KOPT-K1 (cell line): ENCODE measurements around the gene ROBO2.

ENCODE experiments used
- H3K27ac ChIP-seq: fragments of 200-600 bp; sonication (generic); 2 replicates; pipeline ENCODE4 v1.5.1; 2016; ENCODE audit warnings: antibody characterized with exemption, mild to moderate bottlenecking, low read depth, low read length; ENCODE audit not compliant: poor library complexity, severe bottlenecking
- H3K36me3 ChIP-seq: fragments of 200-600 bp; sonication (generic); 2 replicates; pipeline ENCODE4 v1.5.1; 2017; ENCODE audit warnings: antibody characterized with exemption, mild to moderate bottlenecking, low read length, moderate library complexity; ENCODE audit not compliant: insufficient read depth
- H3K9me3 ChIP-seq: fragments of 200-600 bp; sonication (generic); 2 replicates; pipeline ENCODE4 v1.5.1; 2017; ENCODE audit warnings: antibody characterized with exemption, low read length, mild to moderate bottlenecking; ENCODE audit not compliant: insufficient read depth, poor library complexity, severe bottlenecking

The ROBO2 gene

DNA sequence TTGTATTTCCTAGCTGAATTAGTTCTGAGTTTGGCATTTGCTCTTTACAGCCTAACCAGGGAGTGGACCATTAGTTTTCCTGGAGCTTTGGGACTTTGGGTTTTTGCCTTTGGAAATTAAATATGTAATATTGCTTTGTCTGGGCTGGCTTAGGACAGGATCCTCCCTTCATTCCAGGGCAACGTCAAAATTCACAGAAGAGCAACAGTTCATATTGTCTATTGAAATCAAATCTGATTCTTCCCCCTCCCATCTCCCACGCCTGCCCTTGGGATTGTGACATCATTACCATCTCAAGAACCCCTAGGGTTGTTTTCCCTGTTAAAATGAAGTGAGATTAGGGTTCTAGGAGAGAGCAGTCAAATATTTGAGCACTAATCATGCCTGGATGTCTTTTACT, 194.1 kb downstream of the ROBO2 start:
- Histone ChIP-seq H3K27ac (no peak overlapping the region), H3K9me3 (no peaks in the 10 kb centered on the region), H3K36me3 (no peaks in the 10 kb centered on the region)

DNA sequence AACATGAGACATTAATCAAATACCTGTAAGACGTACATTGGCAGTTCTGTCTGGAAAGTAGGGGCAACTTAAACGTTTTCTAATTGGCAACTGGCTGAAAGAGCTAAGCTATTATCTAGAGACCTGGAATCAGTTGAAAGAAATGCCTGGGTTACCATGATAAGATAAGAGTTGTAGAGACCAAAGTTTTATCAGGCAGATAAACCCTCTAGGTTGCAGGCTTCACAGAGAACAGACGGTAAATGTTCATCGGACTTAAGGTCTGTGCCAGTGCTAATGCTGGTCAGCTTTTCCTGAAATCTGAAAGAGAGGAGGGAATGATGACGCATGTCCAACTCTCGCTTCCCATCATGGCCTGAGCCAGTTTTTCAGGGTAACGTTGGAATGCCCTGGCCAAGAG, 196.2 kb downstream of the ROBO2 start:
- Histone ChIP-seq H3K9me3 (no peaks in the 10 kb centered on the region), H3K36me3 (no peaks in the 10 kb centered on the region), H3K27ac (no peak overlapping the region)

DNA sequence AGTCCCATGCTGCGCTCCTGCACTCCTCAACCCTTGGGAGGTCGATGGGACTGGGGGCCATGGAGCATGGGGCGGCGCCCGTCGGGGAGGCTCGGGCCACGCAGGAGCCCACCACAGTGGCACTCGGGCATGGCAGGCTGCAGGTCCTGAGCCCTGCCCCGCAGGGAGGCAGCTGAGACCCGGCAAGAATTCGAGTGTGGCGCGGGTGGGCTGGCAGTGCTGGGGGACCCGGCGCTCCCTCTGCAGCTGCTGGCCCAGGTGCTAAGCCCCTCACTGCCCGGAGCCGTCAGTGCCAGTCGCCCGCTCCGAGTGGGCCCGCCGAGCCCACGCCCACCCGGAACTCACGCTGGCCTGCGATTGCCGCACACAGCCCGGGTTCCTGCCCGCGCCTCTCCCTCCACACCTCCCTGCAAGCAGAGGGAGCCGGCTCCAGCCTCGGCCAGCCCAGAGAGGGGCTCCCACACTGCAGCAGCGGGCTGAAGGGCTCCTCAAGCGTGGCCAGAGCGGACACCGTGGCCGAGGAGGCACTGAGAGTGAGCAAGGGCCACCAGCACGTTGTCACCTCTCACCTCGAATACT, 200.3 kb downstream of the ROBO2 start:
- Histone ChIP-seq H3K27ac (no peak overlapping the region), H3K36me3 (no peaks in the 10 kb centered on the region), H3K9me3 (no peaks in the 10 kb centered on the region)

DNA sequence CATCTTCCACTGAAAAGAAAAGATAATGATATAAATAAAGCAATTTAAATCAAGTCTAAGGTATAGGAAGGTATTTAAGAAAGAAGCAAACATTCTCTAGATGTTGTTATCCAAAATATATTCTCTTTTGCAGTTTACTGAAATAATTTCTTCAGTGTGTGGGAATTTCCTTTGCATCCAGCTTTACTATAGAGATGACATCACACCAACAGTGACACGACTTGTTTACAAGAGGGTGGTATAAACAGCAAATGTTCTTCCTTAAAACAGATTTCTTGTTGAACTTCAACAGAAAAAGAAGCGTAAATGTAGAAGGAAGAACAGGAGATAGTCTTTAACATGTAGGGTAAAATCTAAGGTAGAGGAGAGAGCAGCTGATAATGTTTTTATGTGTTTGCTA, 202.5 kb downstream of the ROBO2 start:
- Histone ChIP-seq H3K27ac (no peak overlapping the region), H3K36me3 (no peaks in the 10 kb centered on the region), H3K9me3 (no peaks in the 10 kb centered on the region)

DNA sequence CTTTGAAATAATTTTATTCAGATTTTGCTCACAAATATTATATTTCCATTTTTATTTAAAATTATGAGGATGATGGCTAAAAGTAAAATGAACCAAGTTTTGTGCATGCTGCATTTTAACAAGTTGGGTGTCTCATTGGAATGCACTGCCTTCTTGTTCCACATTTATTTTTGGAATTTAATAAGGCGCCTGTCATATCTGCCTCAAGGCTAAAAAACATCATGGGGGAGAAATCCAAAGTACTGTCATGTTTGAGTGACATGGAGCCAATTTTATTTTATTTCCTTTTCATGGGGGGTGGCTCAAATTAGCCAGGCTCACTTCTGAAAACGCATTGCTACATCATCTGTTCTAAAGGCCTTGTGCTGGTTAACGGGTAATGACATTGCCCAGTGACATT, 205.1 kb downstream of the ROBO2 start:
- no peak overlapping the region for H3K27ac ChIP-seq
- H3K9me3 ChIP-seq: no peaks in the 10 kb centered on the region
- no peaks in the 10 kb centered on the region for H3K36me3 ChIP-seq

DNA sequence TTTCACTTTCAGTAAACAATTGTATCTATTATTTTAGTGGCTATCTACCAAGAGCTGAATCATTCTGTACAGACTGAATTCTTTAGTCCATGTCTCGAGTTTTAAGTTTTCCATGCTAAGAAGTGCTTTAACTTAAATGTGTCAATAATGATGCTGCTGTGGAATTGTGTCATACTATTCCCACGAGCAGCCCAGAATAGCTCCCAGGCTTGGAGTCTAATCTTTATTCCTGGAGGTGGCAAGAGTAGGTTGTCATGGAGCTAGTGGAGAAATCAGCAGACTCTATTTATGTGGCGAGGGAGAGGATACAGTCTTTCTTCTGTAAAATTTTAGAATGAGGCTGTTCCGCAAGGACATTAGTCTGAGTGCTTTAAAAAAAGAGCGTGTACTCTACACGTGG, 207.2 kb downstream of the ROBO2 start:
- Histone ChIP-seq H3K27ac (no peak overlapping the region), H3K36me3 (no peaks in the 10 kb centered on the region), H3K9me3 (no peaks in the 10 kb centered on the region)

DNA sequence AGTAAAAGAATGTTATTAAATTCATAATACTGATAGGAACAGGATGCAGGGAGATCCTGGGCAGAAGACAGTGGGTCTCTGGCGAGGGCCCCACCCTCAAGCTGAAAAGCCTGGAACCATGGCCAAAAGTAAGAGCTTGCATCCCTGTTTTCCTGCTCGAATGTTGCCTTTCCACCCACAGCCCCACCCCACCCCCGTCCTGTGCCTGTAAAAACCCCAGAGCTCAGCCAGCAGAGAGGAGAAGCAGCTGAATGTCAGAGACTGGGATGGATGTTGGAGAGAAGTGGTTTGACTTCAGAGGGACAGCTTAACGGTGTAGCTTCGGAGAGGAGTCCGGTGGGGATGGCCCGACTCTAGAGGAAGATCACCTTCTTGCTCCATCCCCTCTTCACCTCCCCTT, 207.9 kb downstream of the ROBO2 start:
- H3K27ac ChIP-seq: no peak overlapping the region
- H3K36me3 ChIP-seq: no peaks in the 10 kb centered on the region
- no peaks in the 10 kb centered on the region for H3K9me3 ChIP-seq

DNA sequence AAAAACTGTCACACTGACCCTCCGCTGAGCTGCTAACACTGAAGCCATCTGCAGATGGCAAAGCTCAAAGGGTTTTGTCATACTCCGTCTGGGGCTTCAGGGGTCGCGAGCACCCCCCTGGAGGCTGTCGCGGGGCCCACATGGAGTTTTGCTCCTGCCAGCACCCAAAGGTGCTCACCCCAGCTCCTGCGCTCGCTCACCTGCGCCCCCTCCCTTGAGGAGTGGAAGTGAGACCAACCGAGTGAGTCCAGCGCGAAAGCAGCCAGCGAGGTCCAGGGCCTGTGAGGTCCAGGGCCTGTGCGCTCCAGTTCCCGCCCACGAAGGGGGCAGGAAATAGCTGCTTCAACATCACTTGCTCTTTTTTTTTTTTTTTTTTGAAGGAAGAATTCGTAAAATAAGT, 208.5 kb downstream of the ROBO2 start:
- Histone ChIP-seq H3K9me3 (no peaks in the 10 kb centered on the region), H3K27ac (no peak overlapping the region), H3K36me3 (no peaks in the 10 kb centered on the region)

DNA sequence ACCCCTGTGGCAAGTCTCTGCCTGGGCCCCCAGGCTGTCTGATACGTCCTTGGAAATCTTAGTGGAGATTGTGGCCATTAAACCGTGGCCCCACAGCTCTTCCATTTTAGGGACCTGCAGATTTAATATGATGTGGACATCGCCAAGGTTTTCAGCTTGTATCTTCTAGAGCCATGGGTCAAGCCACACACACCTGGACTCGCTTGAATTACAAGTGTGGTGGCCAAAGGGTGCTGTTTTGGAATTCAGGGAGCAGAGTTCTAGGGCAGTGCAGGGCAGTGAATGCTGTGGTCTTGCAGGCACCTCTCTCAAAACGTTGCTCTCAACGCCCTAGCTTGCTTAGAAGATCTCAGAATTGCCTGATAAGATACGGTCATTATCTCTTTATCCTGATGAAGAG, 211.2 kb downstream of the ROBO2 start:
- H3K27ac ChIP-seq: no peak overlapping the region
- H3K36me3 ChIP-seq: no peaks in the 10 kb centered on the region
- no peaks in the 10 kb centered on the region for H3K9me3 ChIP-seq

DNA sequence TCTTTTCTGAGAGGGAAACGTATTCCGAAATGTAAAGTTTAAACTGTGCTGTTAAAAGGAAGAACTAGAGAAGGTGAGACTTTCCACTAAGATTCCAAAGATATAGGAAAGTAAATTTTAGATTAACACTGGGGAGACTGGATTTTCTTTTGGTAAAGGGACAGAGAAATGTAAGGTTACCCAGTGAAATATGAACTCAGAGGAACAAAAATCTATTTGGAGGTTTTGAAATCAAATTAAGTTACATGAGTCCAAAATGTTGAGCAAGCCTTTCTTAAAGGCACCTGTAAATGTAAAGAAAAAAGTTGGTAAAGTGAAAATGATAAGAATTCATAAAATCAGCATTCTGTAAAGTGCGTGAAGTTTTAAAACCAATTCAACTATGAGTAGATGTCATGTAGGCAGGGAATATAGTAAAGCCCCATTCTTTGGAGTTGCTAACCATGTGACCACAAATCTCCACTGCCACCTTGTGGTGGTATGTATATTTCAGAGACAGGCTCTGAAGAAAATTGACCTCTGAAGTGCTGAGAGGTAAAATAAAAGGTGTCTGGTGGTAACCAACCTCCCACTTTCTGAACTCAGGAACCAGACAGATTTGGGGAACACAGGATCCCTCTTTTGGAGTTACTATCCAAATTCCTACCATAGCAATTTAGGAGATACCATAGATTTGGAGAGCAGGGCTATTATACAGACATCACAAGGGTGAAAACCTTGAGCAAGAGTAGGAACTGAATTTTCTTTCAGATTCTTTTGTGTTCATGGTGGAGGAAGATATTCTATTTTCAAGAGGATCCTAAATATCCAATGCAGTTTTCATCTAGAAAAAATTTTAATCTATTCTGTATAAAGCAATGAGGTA, 215.3 kb downstream of the ROBO2 start:
- no peak overlapping the region for H3K27ac ChIP-seq
- no peaks in the 10 kb centered on the region for H3K36me3 ChIP-seq
- H3K9me3 ChIP-seq: no peaks in the 10 kb centered on the region

DNA sequence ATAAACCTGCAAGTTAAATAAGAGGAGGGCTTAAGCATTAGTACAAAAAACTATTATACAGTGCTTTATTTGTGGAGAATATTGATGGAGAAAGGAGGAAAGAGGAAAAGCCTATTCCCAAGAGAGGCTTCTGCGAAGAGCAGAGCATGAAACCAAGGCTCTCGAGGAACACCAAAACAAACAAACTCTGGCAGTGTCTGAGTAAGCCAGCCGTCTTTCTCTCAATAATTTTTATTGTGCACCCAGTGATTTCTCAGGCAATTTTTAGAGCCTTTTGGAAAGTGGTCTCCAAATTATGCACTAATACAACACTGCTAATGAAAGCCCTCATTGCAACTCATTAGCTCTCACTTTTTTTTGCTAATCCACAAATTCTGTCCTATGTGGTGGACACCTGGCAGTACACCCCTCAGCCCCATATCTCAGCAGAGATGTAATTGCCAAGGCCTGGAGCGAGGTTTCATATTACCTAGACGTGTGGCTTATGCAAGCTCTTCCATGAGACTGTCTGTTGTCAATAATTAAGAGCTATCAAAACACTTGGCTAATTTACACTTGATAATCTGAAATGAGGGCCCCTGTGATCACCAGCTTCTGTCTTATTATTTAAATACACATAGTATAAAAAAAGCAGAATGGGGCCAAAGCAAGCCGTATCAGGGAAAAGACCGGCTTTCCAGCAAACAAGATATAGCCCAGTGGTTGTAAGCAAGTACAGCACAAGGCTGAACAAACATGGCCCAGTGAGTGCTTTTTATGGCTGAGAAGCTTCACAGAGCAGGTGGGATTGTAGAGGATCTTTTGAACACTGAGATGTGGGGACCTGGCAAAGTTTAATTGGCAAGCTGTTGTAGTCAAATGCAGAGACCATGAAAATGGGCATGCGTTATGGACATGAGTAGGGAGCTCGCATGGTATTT, 216.9 kb downstream of the ROBO2 start:
- Histone ChIP-seq H3K36me3 (no peaks in the 10 kb centered on the region), H3K9me3 (no peaks in the 10 kb centered on the region), H3K27ac (no peak overlapping the region)

DNA sequence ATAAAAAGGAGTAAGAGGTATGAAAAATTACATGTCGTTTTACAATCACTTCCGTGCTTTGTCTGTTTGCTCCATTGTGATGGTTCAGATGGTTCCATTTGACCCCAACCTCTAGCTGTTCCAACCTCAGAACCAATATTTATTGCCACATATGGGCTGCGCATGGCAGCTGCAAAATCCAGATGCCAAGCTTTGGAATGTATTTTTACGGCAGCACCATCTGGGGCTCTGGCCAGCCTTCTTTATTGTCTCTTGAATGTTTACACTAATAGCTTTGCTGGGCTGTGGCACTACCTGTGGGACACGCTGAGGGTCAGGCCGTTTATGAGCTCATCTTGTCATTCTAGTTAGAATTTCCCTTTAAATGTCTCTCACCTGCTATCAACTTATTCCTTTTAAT, 219.8 kb downstream of the ROBO2 start:
- Histone ChIP-seq H3K9me3 (no peaks in the 10 kb centered on the region), H3K27ac (no peak overlapping the region), H3K36me3 (no peaks in the 10 kb centered on the region)

DNA sequence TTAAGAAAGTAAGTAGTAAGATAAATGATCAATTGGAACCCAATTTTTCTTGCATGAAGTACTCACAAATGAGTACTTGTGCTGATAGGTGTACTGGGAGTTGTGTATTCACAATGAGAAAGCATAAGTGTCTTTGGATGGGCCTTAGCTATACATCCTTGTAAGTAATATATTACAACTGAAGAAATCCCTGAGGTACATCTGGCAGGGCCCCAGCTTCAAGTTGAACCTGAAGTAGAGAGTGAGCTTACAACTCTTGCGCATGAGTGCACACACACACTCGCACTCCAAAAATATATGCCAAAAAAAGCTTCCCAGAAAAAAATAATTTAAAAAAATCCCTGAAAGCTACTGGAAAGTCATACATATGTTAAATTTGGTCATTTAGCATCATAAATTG, 222.5 kb downstream of the ROBO2 start:
- H3K36me3 ChIP-seq: no peaks in the 10 kb centered on the region
- no peak overlapping the region for H3K27ac ChIP-seq
- H3K9me3 ChIP-seq: no peaks in the 10 kb centered on the region

DNA sequence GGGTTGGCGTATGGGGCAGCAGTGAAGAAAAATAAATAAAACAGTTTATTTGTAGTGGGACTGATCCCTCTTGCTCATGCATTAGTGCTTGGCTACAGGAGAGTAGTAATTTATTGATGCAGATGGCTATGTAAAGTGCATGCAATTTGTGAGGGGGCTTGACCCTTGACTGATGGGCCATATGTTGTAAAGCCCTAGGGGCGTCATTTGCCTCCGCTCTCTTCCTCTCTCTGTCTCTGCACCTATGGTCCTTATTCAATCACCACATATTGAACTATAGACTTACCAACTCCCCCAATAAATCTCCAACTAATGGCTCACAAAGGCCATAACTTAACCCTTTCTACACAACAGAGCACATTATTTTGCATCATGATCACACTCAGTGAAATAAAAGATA, 227.7 kb downstream of the ROBO2 start:
- Histone ChIP-seq H3K27ac (no peak overlapping the region), H3K36me3 (no peaks in the 10 kb centered on the region), H3K9me3 (no peaks in the 10 kb centered on the region)

DNA sequence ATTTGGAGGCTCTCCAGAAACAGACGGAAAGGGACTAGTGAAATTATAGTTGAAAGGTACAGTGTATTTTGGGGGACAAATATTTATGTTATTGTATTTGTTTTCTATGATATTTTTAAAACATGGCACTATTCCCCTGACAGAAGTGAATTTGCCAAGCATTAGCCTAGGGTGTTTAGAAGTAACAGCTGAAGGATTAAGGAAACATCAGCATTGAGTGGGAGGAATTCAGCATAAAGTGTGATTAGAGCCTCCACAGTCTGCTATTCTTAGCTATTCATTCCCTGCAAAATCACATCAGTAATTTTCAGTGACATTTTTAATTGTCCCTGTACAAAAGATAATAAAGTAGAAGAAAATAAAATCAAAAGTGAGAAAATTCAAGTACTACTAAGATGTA, 231.4 kb downstream of the ROBO2 start:
- Histone ChIP-seq H3K9me3 (no peaks in the 10 kb centered on the region), H3K27ac (no peak overlapping the region)

More for the DNA sequence above, 231.4 kb downstream of the ROBO2 start:
- no peaks in the 10 kb centered on the region for H3K36me3 ChIP-seq
